B cell (primary cell): ENCODE data around the gene CAV1. TPM values are rescaled to one million over a fixed set of nuclear protein-coding genes. Genes with fewer than 3 reads are reported as not detected.

Experiments
- ATAC-seq: fragments of 200-7000 bp; cut with Tn5 transposase; one replicate; pipeline ENCODE4 v1.10.0; 2021; ENCODE audit warnings: low read depth, mild to moderate bottlenecking, moderate number of reproducible peaks, moderate library complexity
- CTCF ChIA-PET: fragments of 350-600 bp; sonication (Branson Sonifier 250); formaldehyde crosslinking; loops from one replicate; lab custom pipeline; 2021; ENCODE audit warnings: antibody characterized with exemption, inconsistent platforms; lab: Charles Lee
- POLR2A ChIA-PET: fragments of 350-600 bp; sonication (Branson Sonifier 250); formaldehyde crosslinking; loops from one replicate; lab custom pipeline; 2021; ENCODE audit warnings: antibody characterized with exemption; lab: Charles Lee
- DNase-seq: peaks from one replicate; pipeline ENCODE4 v3.0.0; 2013
- H2AFZ ChIP-seq: 2 replicates; pipeline ENCODE4 v1.6.1; 2012; ENCODE audit warnings: mild to moderate bottlenecking, low read depth, low read length; ENCODE audit not compliant: insufficient read depth, poor library complexity, severe bottlenecking
- H3K27ac ChIP-seq, 2 donors: 1 replicate in 1 of 2; 2 replicates in 1 of 2; pipeline ENCODE4 v1.5.1; 2012 to 2013; ENCODE audit warnings: low read length in 2 of 2, mild to moderate bottlenecking in 2 of 2, moderate library complexity in 1 of 2
- H3K27me3 ChIP-seq, 4 experiments: fragments of 200-600 bp in 1 of 4; sonication (generic) in 1 of 4; replicated peaks in 1 of 4; 1 replicate in 2 of 4; 2 replicates in 2 of 4; pipeline versions ENCODE4 v1.6.1 to v1.7.0; 2013 to 2016; ENCODE audit warnings: low read length in 3 of 4, mild to moderate bottlenecking in 2 of 4, mixed read lengths in 1 of 4, moderate library complexity in 1 of 4; ENCODE audit not compliant: insufficient read depth in 4 of 4, control insufficient read depth in 3 of 4; ENCODE audit errors: control extremely low read depth in 1 of 4
- H3K36me3 ChIP-seq, 2 experiments: replicated peaks in 1 of 2; 1 replicate in 1 of 2; 2 replicates in 1 of 2; pipeline versions ENCODE4 v1.6.1 to v1.7.1; 2013; ENCODE audit warnings: low read length in 1 of 2; ENCODE audit not compliant: insufficient read depth in 2 of 2, control insufficient read depth in 1 of 2; ENCODE audit errors: control extremely low read depth in 1 of 2, extremely low read depth in 1 of 2
- H3K4me1 ChIP-seq, 2 donors: fragments of 200-600 bp in 1 of 2; sonication (generic) in 1 of 2; 1 replicate in 1 of 2; 2 replicates in 1 of 2; pipeline versions ENCODE4 v1.5.1 to v1.6.1; 2013 to 2017; ENCODE audit warnings: low read length in 2 of 2; ENCODE audit not compliant: control insufficient read depth in 2 of 2, insufficient read depth in 2 of 2
- H3K4me2 ChIP-seq: replicated peaks from 2 replicates; pipeline ENCODE3; 2012; ENCODE audit warnings: mild to moderate bottlenecking, low read depth, low read length; ENCODE audit not compliant: poor library complexity, severe bottlenecking
- H3K4me3 ChIP-seq, 5 experiments: fragments of 200-600 bp in 1 of 5; sonication (generic) in 1 of 5; 1 replicate in 3 of 5; 2 replicates in 2 of 5; pipeline versions ENCODE4 v1.5.1 to v1.7.0; 2011 to 2016; ENCODE audit warnings: low read length in 4 of 5, mild to moderate bottlenecking in 4 of 5, low read depth in 2 of 5, control low read depth in 1 of 5, moderate library complexity in 1 of 5; ENCODE audit not compliant: insufficient read depth in 1 of 5; ENCODE audit errors: control extremely low read depth in 1 of 5, extremely low read depth in 1 of 5
- H3K79me2 ChIP-seq: fragments of 200-600 bp; sonication (generic); one replicate; pipeline ENCODE4 v1.6.0; 2016; ENCODE audit warnings: low read length; ENCODE audit not compliant: control insufficient read depth, insufficient read depth
- H3K9ac ChIP-seq: fragments of 200-600 bp; sonication (generic); 2 replicates; pipeline ENCODE4 v1.6.1; 2017; ENCODE audit warnings: mild to moderate bottlenecking, low read length, moderate library complexity
- H3K9me3 ChIP-seq, 3 donors: one replicate each; pipeline versions ENCODE4 v1.6.1 to v1.7.1; 2013; ENCODE audit warnings: low read length in 2 of 3; ENCODE audit not compliant: control insufficient read depth in 2 of 3, insufficient read depth in 1 of 3; ENCODE audit errors: control extremely low read depth in 1 of 3
- H4K20me1 ChIP-seq: 2 replicates; pipeline ENCODE4 v1.6.0; 2012; ENCODE audit warnings: mild to moderate bottlenecking, low read length; ENCODE audit not compliant: insufficient read depth, control insufficient read depth, poor library complexity, severe bottlenecking
- H3K27ac Mint-ChIP-seq: one replicate; pipeline ENCODE4 v1.8.0; 2021; ENCODE audit warnings: mixed read lengths
- H3K27me3 Mint-ChIP-seq: one replicate; pipeline ENCODE4 v1.8.0; 2021; ENCODE audit warnings: mixed read lengths
- H3K4me1 Mint-ChIP-seq: one replicate; pipeline ENCODE4 v1.8.0; 2021; ENCODE audit warnings: mixed read lengths
- H3K4me3 Mint-ChIP-seq: one replicate; pipeline ENCODE4 v1.8.0; 2021; ENCODE audit warnings: mixed read lengths
- H3K9me3 Mint-ChIP-seq: one replicate; pipeline ENCODE4 v1.8.0; 2022; ENCODE audit warnings: mixed read lengths; ENCODE audit not compliant: insufficient read depth
- EZH2 ChIP-seq: IDR thresholded peaks from 2 replicates; pipeline ENCODE4 v1.6.1; 2012; ENCODE audit warnings: borderline replicate concordance, low read depth, mild to moderate bottlenecking, moderate library complexity, low read length; ENCODE audit not compliant: insufficient read depth, poor library complexity, severe bottlenecking
- WGBS: methylation state at CpG from one replicate; pipeline ENCODE4 v1.1.5; 2013; ENCODE audit warnings: missing lambda C conversion rate; ENCODE audit not compliant: insufficient coverage; 5-methylcytosine and 5-hydroxymethylcytosine counted together
- intact Hi-C: fragments of 100-400 bp; cut with micrococcal nuclease; formaldehyde crosslinking; loops from one replicate; pipeline ENCODE4 v1.10.0; 2022
- polyA plus RNA-seq: library from polyadenylated mRNA; depleted of rRNA; stranded (reverse); fragments of >200 nt; gene quantifications from 2 replicates; pipeline ENCODE4 v1.2.3, GENCODE V29; 2012
- total RNA-seq, 2 donors: library from RNA; stranded (reverse); fragments of 120-200 nt in 1 of 2; gene quantifications; 1 replicate in 1 of 2; 2 replicates in 1 of 2; pipeline versions ENCODE4 v1.2.3 to v1.2.4, GENCODE V29; 2013 to 2022
- TF ChIP-seq, protein P1 (sequence below): fragments of 200-600 bp; IDR thresholded peaks from one replicate; pipeline ENCODE4 v1.8.0; 2022; ENCODE audit warnings: antibody characterized with exemption, mild to moderate bottlenecking

CAV1 gene
- total and polyA plus RNA-seq, 2 donors (not counting 1 experiment from before 2014, with no cell fraction given), result 0.95 to 1.9 TPM

DNA sequence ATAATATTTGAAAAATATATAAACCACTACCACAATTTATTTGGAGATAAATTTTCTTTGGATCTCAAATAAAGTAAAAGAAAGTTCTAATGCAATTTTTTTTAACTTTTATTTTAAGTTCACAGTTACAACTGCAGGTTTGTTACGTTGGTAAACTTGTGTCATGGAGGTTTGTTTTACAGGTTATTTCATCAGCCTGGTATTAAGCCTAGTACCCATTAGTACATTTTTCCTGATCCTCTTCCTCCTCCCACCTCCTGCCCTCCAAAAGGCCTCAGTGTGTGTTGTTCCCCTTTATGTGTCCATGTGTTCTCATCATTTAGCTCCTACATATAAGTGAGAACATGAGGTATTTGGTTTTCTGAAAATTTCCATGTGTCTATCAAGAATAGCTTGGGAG, 54.5 kb downstream of the CAV1 start:
- peaks cover 0 to 2% (median 0%) of the 10 kb centered on the region in 4 experiments for H3K27me3 ChIP-seq
- ATAC-seq (no peak), DNase-seq (no peak)
- peaks cover 21% of the 10 kb centered on the region for H3K4me1 Mint-ChIP-seq
- ChIA-PET POLR2A (interaction anchor here (0.5 kb wide), 1 partner anchor 10 kb away, joined by 3 read pairs; no protein-coding TSS in a partner anchor), CTCF (interaction anchor here (4.1 kb wide), 1 partner anchor 12 kb away, joined by 19 read pairs; no protein-coding TSS in a partner anchor)
- no peaks in the 10 kb centered on the region for H3K36me3 ChIP-seq
- peaks cover 15 to 18% of the 10 kb centered on the region in 2 donors for H3K4me1 ChIP-seq
- H3K79me2 ChIP-seq, result no peaks in the 10 kb centered on the region
- intact Hi-C loops, result no loop called here
- H3K27ac ChIP-seq, result no peak overlapping the region
- no CpG with 5 or more reads among the region's 1 CpG for WGBS
- no peak overlapping the region for H3K4me3 ChIP-seq
- H3K27me3 Mint-ChIP-seq, result peaks cover 4% of the 10 kb centered on the region
- no peak overlapping the region for H3K9ac ChIP-seq
- no peaks in the 10 kb centered on the region for H3K9me3 Mint-ChIP-seq
- no peaks in the 10 kb centered on the region for H4K20me1 ChIP-seq
- H2AFZ ChIP-seq, result no peak overlapping the region
- H3K27ac Mint-ChIP-seq, result no peak overlapping the region
- no peak overlapping the region for H3K4me3 Mint-ChIP-seq
- TF ChIP-seq, protein P1, sequence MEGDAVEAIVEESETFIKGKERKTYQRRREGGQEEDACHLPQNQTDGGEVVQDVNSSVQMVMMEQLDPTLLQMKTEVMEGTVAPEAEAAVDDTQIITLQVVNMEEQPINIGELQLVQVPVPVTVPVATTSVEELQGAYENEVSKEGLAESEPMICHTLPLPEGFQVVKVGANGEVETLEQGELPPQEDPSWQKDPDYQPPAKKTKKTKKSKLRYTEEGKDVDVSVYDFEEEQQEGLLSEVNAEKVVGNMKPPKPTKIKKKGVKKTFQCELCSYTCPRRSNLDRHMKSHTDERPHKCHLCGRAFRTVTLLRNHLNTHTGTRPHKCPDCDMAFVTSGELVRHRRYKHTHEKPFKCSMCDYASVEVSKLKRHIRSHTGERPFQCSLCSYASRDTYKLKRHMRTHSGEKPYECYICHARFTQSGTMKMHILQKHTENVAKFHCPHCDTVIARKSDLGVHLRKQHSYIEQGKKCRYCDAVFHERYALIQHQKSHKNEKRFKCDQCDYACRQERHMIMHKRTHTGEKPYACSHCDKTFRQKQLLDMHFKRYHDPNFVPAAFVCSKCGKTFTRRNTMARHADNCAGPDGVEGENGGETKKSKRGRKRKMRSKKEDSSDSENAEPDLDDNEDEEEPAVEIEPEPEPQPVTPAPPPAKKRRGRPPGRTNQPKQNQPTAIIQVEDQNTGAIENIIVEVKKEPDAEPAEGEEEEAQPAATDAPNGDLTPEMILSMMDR, result no peak
- no peak for TF ChIP-seq EZH2
- no peaks in the 10 kb centered on the region for H3K9me3 ChIP-seq
- no peak overlapping the region for H3K4me2 ChIP-seq

DNA sequence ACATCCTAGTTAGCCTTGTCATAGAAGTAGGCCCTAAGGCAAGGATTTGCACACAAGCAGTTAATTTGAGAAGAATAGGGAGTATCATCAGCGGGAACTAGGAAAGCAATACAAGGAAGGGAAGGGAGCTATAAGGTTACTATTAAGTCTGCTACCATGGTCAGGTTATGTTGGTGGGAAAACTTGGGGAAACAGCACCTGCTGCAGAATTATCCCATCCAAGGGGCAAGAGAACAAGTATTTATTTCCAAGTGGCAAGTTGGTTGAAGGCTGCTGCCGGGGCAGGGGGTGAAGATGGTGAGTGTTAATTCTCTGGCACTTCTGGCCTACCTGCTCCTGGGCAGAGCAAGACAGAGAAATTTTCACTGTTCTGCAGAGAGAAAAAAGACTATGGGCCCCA, 55.0 kb downstream of the CAV1 start:
- DNase-seq, result no peak
- ChIA-PET POLR2A (interaction anchor here (0.5 kb wide), 1 partner anchor 11 kb away, joined by 3 read pairs; no protein-coding TSS in a partner anchor), CTCF (interaction anchor here (4.1 kb wide), 1 partner anchor 11 kb away, joined by 19 read pairs; no protein-coding TSS in a partner anchor)
- H3K79me2 ChIP-seq, result no peaks in the 10 kb centered on the region
- H2AFZ ChIP-seq, result no peak overlapping the region
- Mint-ChIP-seq H3K27ac (no peak overlapping the region), H3K9me3 (no peaks in the 10 kb centered on the region), H3K4me1 (peaks cover 19% of the 10 kb centered on the region), H3K27me3 (peaks cover 4% of the 10 kb centered on the region), H3K4me3 (no peak overlapping the region)
- H3K4me2 ChIP-seq, result no peak overlapping the region
- H3K9me3 ChIP-seq, result no peaks in the 10 kb centered on the region
- no peak overlapping the region for H3K4me3 ChIP-seq
- no peaks in the 10 kb centered on the region for H4K20me1 ChIP-seq
- H3K27me3 ChIP-seq, result peaks cover 0 to 2% (median 0%) of the 10 kb centered on the region in 4 experiments
- H3K9ac ChIP-seq, result no peak overlapping the region
- intact Hi-C loops, result no loop called here
- no peaks in the 10 kb centered on the region for H3K36me3 ChIP-seq
- WGBS, result 100% methylated on average over 1 of the region's 2 CpGs
- peaks cover 13 to 16% of the 10 kb centered on the region in 2 donors for H3K4me1 ChIP-seq
- ATAC-seq, result no peak
- H3K27ac ChIP-seq, result no peak overlapping the region
- TF ChIP-seq, protein P1, result no peak
- no peak for TF ChIP-seq EZH2
